GM18861 (cell line): ENCODE data around the gene CHMP5.

ENCODE experiments used
- ATAC-seq: cut with Tn5 transposase; IDR thresholded peaks from one replicate; pipeline ENCODE4 v1.9.1; 2021; ENCODE audit not compliant: unreplicated experiment

CHMP5 gene

GRCh38 chr9:33273266-33273971, 8.6 kb downstream of the CHMP5 start:
- ATAC-seq: no peak

GRCh38 chr9:33273972-33274328, 9.1 kb downstream of the CHMP5 start:
- no peak for ATAC-seq

- ATAC-seq: no peak
Observed at GRCh38 chr9:33277484-33277883, 12.6 kb downstream of the CHMP5 start.

- ATAC-seq: no peak
Observed at GRCh38 chr9:33285502-33285901, 20.7 kb downstream of the CHMP5 start.

GRCh38 chr9:33287087-33287490, 22.2 kb downstream of the CHMP5 start:
- ATAC-seq: no peak

- ATAC-seq: no peak
Observed at GRCh38 chr9:33288235-33288634, 23.4 kb downstream of the CHMP5 start.

GRCh38 chr9:33288828-33289483, 24.1 kb downstream of the CHMP5 start:
- ATAC-seq: no peak

GRCh38 chr9:33289496-33289895, 24.6 kb downstream of the CHMP5 start:
- no peak for ATAC-seq

GRCh38 chr9:33289936-33290246, 25.0 kb downstream of the CHMP5 start:
- ATAC-seq: no peak

- ATAC-seq: peak; percentile 82
Observed at GRCh38 chr9:33290247-33291030, 25.6 kb downstream of the CHMP5 start, which contains the start of gene NFX1. Gene NFX1 (plus strand): TSS chr9:33290516. CDS start chr9:33290573, 57 bp downstream.

GRCh38 chr9:33291031-33291397, 26.2 kb downstream of the CHMP5 start:
- ATAC-seq: no peak

GRCh38 chr9:33291901-33292300, 27.1 kb downstream of the CHMP5 start:
- ATAC-seq: no peak

- no peak for ATAC-seq
Observed at GRCh38 chr9:33293782-33294181, 28.9 kb downstream of the CHMP5 start.

GRCh38 chr9:33294670-33295432, 30.0 kb downstream of the CHMP5 start:
- ATAC-seq: no peak

GRCh38 chr9:33295571-33295970, 30.7 kb downstream of the CHMP5 start:
- ATAC-seq: peak; percentile 31

GRCh38 chr9:33297432-33297831, 32.6 kb downstream of the CHMP5 start:
- ATAC-seq: peak; percentile 93

GRCh38 chr9:33300546-33300945, 35.7 kb downstream of the CHMP5 start:
- ATAC-seq: no peak

- no peak for ATAC-seq
Observed at GRCh38 chr9:33304362-33304761, 39.5 kb downstream of the CHMP5 start.

GRCh38 chr9:33306037-33306436, 41.2 kb downstream of the CHMP5 start:
- ATAC-seq: no peak

- ATAC-seq: no peak
Observed at GRCh38 chr9:33307067-33307466, 42.2 kb downstream of the CHMP5 start.

GRCh38 chr9:33309903-33310302, 45.1 kb downstream of the CHMP5 start:
- no peak for ATAC-seq
